GM12891 (cell line): ENCODE data around the gene ETV6.

Experiments
- POLR2A ChIP-seq: IDR thresholded peaks from 2 replicates; pipeline ENCODE4 v1.6.1; 2011; ENCODE audit warnings: low read depth, low read length, control low read depth
- POLR2AphosphoS5 ChIP-seq: IDR thresholded peaks from 2 replicates; pipeline ENCODE4 v1.6.1; 2011; ENCODE audit warnings: low read depth, low read length, control low read depth

- TF ChIP-seq POLR2AphosphoS5, result no peak
- TF ChIP-seq POLR2A, result no peak
Measured at GRCh38 chr12:11768233-11768965, 118.9 kb downstream of the ETV6 start.
